ENCODE measurements around the gene GRAMD4. TPM values are rescaled to one million over a fixed set of nuclear protein-coding genes. Genes with fewer than 3 reads are reported as not detected.

The GRAMD4 gene
- total and polyA plus RNA-seq, 2 experiments from 2014 or later: 2.9 to 10.6 TPM

DNA sequence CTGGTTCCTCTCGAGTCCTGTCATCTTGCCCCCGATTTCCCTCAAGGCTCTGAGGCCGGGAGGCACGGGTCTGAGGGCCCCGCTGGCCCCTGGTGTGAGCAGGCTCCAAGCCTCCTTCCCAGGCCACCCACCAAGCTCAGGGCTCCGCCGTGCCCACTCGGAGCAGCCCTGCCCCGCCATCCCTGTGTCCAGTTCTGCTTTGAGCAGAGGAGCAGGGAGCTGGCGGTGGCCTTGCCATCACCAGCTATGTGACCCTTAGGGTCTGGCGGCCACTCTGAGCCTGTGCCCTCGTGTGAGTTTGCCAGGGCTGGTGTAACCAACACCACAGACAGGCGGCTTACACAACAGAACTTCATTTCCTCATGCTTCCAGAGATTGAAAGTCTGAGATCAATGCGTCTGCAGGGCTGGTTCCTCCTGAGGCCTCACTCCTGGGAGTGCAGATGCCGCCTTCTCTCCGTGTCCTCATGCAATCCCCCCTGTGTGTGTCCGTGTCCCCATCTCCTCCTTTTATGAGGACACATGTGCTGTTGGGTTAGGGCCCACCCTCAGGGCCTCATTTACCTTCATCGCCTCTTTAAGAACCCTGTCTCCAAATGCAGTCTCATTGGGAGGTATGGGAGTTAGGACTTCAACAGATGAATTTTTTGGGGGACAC is 46.3 kb upstream of the GRAMD4 start:
- Histone ChIP-seq H3K4me3 (no peak overlapping the region), H3K4me1 (ENCODE audit: insufficient read depth) (peaks cover 7% of the 10 kb centered on the region), H3F3A (ENCODE audit: insufficient read depth) (no peaks in the 10 kb centered on the region), H3K36me3 (ENCODE audit: low read depth) (no peaks in the 10 kb centered on the region), H3K9ac (no peak overlapping the region), H2AFZ (no peak overlapping the region), H3K9me3 (ENCODE audit: low read depth) (no peaks in the 10 kb centered on the region), H3K9me2 (ENCODE audit: insufficient read depth) (no peaks in the 10 kb centered on the region), H3K27ac (no peak overlapping the region), H4K20me1 (ENCODE audit: insufficient read depth) (no peaks in the 10 kb centered on the region), H3K79me2 (ENCODE audit: insufficient read depth) (no peaks in the 10 kb centered on the region), H3K4me2 (ENCODE audit: unreplicated experiment) (no peak overlapping the region), H3K27me3 (replicated peaks; ENCODE audit: insufficient read depth) (no peaks in the 10 kb centered on the region)
- no peak for DNase-seq
- WGBS, 2 experiments (ENCODE audit: low coverage in 1 of 2, low lambda C conversion rate in 2 of 2, missing lambda C conversion rate in 2 of 2): 71 to 72% methylated on average over 18 of the region's 18 CpGs
- TF ChIP-seq EZH2phosphoT487 (IDR thresholded peaks at IDR 0.05; ENCODE audit: insufficient read depth, low read depth) (no peak), EZH2 (IDR thresholded peaks at IDR 0.05; ENCODE audit: insufficient read depth, poor library complexity, severe bottlenecking) (no peak)
- in situ Hi-C loops (cut with MboI): no loop called here

DNA sequence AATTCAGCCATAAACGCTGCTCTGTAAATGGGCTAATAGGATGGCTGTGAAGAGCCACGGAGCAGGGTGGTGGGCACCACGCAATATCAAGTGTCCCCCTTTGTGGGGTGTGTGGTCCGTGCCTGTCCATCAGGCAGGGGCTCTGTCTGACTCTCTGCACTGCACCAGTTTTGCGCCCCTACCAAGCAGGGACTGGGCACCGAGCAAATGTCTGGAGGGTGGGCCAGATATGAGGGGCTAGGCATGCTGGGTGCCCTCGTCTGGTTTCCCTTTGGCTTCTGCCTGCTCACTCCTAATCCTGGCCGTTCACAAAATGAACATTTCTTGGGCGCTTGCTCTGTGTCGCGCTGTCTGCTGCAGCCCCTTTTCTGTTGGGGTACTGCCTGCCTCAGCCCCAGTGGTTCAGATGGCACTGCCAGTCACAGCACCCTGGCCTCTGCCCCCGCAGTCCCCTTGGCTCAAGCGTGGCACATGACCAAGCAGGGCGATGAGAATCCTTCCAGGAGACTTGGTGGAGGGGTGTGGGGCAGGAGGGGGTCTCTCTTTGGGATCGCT is 45.7 kb upstream of the GRAMD4 start:
- WGBS, 2 experiments (ENCODE audit: low coverage in 1 of 2, low lambda C conversion rate in 2 of 2, missing lambda C conversion rate in 2 of 2): 82 to 85% methylated on average over 15 of the region's 15 CpGs
- Histone ChIP-seq H3F3A (ENCODE audit: insufficient read depth) (no peaks in the 10 kb centered on the region; the same call in 1 of the 2 replicates), H3K4me2 (ENCODE audit: unreplicated experiment) (no peak overlapping the region), H3K79me2 (ENCODE audit: insufficient read depth) (no peaks in the 10 kb centered on the region), H2AFZ (no peak overlapping the region), H3K27me3 (replicated peaks; ENCODE audit: insufficient read depth) (no peaks in the 10 kb centered on the region), H3K9me3 (ENCODE audit: low read depth) (no peaks in the 10 kb centered on the region), H3K9ac (no peak overlapping the region), H3K4me3 (no peak overlapping the region), H3K9me2 (ENCODE audit: insufficient read depth) (no peaks in the 10 kb centered on the region), H3K27ac (no peak overlapping the region), H4K20me1 (ENCODE audit: insufficient read depth) (no peaks in the 10 kb centered on the region), H3K4me1 (ENCODE audit: insufficient read depth) (peaks cover 7% of the 10 kb centered on the region), H3K36me3 (ENCODE audit: low read depth) (no peaks in the 10 kb centered on the region)
- in situ Hi-C loops (cut with MboI): no loop called here
- TF ChIP-seq EZH2phosphoT487 (IDR thresholded peaks at IDR 0.05; ENCODE audit: insufficient read depth, low read depth) (no peak), EZH2 (IDR thresholded peaks at IDR 0.05; ENCODE audit: insufficient read depth, poor library complexity, severe bottlenecking) (no peak)
- no peak for DNase-seq

DNA sequence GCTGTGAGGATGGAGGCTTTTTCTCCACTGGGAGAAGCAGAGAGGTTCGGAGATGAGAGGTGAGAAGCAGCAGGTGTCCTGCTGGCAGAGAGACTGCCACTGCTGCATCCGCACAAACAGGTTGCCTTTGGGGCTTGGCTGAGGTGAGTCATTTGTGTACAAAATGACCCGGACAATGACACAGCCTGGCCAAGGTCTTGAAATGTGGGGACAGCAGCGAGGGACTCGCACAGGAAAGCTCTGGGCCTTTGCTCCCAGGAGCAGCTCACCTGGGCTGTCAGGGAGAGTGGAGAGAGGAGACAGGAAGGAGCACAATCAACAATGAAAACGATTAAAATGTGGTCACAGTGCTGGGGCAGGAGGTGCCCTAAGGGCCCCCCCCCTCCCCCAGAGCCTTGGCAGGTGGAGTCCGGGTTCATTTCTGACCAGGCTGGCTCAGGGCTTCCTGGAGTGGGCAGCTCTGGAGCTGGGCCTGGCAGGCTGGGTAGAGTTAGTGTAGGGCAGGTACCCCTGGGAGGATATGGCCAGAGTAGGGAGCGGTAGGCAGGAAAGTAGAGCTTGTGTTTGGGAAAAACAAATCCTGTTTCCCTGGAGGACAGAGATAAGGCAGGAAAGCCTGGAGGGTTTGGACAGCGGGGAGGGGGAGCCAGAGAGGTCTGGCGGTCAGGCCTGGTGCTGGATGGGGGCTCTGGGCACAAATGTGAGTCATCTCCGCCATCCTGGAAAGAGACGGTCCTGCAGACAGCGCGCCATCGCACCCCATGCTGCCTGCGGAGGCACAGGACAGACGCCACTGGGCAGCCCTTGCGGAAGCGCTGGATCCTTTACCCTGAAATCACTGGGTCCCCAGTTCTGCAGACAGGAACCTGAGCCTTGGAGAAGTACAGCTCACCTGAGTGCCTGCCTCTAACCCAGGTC is 44.9 kb upstream of the GRAMD4 start:
- Histone ChIP-seq H3K9ac (no peak overlapping the region), H3K9me3 (ENCODE audit: low read depth) (no peaks in the 10 kb centered on the region), H3K4me3 (no peak overlapping the region), H2AFZ (no peak overlapping the region), H3K36me3 (ENCODE audit: low read depth) (no peaks in the 10 kb centered on the region), H3K79me2 (ENCODE audit: insufficient read depth) (0 out of 2 replicates have a peak, but pooled peaks cover 2% of the 10 kb centered on the region), H3K4me1 (ENCODE audit: insufficient read depth) (peaks cover 7% of the 10 kb centered on the region), H3K27me3 (replicated peaks; ENCODE audit: insufficient read depth) (no peaks in the 10 kb centered on the region), H3F3A (ENCODE audit: insufficient read depth) (no peaks in the 10 kb centered on the region; the same call in 1 of the 2 replicates), H3K9me2 (ENCODE audit: insufficient read depth) (no peaks in the 10 kb centered on the region), H3K27ac (no peak overlapping the region), H3K4me2 (ENCODE audit: unreplicated experiment) (no peak overlapping the region), H4K20me1 (ENCODE audit: insufficient read depth) (no peaks in the 10 kb centered on the region)
- 89% methylated on average over 19 of the region's 19 CpGs for WGBS, 2 experiments (ENCODE audit: low coverage in 1 of 2, low lambda C conversion rate in 2 of 2, missing lambda C conversion rate in 2 of 2)
- DNase-seq: no peak
- in situ Hi-C loops (cut with MboI): no loop called here
- no peak for TF ChIP-seq EZH2phosphoT487 (IDR thresholded peaks at IDR 0.05; ENCODE audit: insufficient read depth, low read depth)
- TF ChIP-seq EZH2 (IDR thresholded peaks at IDR 0.05; ENCODE audit: insufficient read depth, poor library complexity, severe bottlenecking): no peak

DNA sequence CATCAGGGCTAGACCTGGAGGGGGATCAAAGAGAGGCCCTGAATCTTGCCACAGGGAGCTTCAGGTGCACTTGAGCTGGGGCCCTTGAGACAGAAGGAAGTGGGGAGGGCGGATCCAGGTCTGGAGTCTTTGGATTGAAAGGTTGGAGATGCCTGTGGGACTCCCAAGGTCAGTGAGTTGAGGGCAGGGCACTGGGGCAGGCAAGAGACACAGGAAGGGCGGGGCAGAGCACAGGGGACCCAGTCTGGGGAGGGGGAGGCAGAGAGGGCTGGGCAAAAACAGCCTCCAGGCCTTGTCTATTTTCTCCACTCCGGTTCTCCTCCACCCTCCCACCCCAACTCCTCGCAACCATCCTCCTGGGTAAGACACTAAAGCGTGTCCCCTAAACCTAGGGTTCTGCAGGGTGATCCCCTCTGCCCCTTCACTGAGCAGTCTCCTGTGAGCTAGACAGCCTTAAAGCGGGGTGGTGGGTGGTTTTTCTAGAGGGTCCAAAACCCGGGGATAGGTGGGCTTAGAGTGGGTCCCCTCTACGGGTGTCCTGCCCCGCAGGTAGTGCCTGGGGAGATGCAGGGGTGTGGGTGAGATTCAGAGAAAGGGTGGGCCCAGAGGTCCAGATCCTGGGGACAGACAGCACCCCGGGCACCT is 44.2 kb upstream of the GRAMD4 start:
- H3K4me2 ChIP-seq (ENCODE audit: unreplicated experiment): peak overlapping the region; percentile 62
- H2AFZ ChIP-seq: peak overlapping the region; percentile 70
- peak overlapping the region; percentile 72 for H3K4me3 ChIP-seq
- no peaks in the 10 kb centered on the region for H4K20me1 ChIP-seq (ENCODE audit: insufficient read depth)
- in situ Hi-C loops (cut with MboI): no loop called here
- 55 to 56% methylated on average over 9 to 10 of the region's 10 CpGs for WGBS, 2 experiments (ENCODE audit: low coverage in 1 of 2, low lambda C conversion rate in 2 of 2, missing lambda C conversion rate in 2 of 2)
- TF ChIP-seq EZH2 (IDR thresholded peaks at IDR 0.05; ENCODE audit: insufficient read depth, poor library complexity, severe bottlenecking) (no peak), EZH2phosphoT487 (IDR thresholded peaks at IDR 0.05; ENCODE audit: insufficient read depth, low read depth) (no peak)
- peaks cover 7% of the 10 kb centered on the region for H3K4me1 ChIP-seq (ENCODE audit: insufficient read depth)
- no peaks in the 10 kb centered on the region for H3K36me3 ChIP-seq (ENCODE audit: low read depth)
- no peak overlapping the region for H3K27ac ChIP-seq
- no peaks in the 10 kb centered on the region for H3K9me3 ChIP-seq (ENCODE audit: low read depth)
- no peak for DNase-seq
- H3K9ac ChIP-seq: peak overlapping the region; percentile 62
- H3F3A ChIP-seq (ENCODE audit: insufficient read depth): no peaks in the 10 kb centered on the region; the same call in 1 of the 2 replicates
- 0 out of 2 replicates have a peak, but pooled peaks cover 8% of the 10 kb centered on the region for H3K79me2 ChIP-seq (ENCODE audit: insufficient read depth)
- H3K9me2 ChIP-seq (ENCODE audit: insufficient read depth): no peaks in the 10 kb centered on the region
- H3K27me3 ChIP-seq (replicated peaks; ENCODE audit: insufficient read depth): no peaks in the 10 kb centered on the region
